MV-4-11 (cell line): ENCODE results near the gene CEP170B.

Experiments
- DNase-seq: peaks from one replicate; lab custom pipeline; 2025; lab: John Stamatoyannopoulos, UW

Gene CEP170B

DNA sequence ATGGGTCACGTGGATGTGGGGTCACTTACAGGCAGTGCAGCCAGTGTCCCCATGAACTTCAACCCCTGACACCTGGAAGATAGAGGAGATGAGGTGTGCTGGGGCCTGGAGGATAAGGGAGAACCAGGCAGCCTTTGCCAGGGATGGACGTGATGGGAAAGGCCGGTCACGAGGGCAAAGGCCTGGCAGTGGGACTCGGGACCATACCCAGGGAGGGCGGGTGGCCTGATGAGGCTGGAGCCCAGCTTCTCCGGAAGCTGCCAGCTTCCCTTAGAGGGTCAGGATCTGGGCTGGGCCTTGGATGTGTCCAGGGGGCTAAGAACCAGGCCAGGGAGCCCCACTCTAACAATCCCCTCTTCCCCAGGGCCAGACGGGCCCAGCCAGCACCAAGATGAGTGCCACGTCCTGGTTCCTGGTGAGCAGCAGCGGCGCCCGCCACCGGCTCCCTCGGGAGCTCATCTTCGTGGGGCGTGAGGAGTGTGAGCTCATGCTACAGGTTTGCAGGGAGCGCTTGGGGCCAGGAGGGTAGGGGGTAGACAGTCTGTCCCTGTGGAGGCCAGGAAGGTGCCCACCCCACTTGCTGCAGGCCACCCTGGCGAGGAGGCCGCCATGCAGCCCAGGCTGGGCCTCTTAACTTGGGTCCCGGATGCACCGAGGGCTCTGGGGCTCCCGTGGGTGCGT, 3.1 kb downstream of the CEP170B start:
- DNase-seq, result no peak

DNA sequence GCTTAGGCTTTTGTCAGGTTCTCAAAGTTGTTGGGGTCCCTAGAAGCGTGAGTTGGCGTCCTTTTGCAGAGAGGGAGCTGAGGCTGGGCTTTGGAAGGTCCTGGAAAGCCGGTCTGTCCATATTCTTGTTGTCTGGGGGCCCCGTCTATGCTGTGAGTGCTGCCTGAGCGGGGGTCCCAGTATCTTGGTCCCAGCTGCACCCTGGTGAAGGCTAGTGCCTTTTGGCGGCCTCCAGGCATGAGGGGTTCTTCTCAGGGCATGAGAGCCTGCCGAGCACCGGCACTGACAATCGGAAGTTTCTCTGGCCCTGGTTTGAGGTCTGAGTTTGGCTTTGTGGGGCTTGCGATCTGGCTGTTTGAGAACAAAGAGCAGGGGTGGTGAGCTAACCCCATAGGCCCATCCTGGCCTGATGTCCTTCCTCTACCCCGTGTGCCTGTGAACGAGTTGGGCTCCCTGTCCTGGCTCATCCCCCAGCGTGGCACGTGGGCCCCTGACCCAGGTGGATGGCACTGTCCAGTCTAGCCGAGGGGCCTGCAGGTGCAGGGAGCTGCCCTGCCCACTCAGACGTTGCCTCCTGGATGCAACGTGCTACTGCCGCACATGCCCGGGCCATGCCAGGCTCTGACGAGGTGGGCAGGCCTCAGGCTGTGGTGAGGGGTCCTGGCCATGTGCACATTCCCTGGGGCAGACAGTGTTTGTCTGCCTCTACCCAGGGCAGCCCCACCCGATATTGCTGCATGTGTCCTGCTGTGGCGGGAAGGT, 3.9 kb downstream of the CEP170B start:
- no peak for DNase-seq

GRCh38 chr14:104869669-104870367, 4.8 kb downstream of the CEP170B start:
- DNase-seq, result no peak

DNA sequence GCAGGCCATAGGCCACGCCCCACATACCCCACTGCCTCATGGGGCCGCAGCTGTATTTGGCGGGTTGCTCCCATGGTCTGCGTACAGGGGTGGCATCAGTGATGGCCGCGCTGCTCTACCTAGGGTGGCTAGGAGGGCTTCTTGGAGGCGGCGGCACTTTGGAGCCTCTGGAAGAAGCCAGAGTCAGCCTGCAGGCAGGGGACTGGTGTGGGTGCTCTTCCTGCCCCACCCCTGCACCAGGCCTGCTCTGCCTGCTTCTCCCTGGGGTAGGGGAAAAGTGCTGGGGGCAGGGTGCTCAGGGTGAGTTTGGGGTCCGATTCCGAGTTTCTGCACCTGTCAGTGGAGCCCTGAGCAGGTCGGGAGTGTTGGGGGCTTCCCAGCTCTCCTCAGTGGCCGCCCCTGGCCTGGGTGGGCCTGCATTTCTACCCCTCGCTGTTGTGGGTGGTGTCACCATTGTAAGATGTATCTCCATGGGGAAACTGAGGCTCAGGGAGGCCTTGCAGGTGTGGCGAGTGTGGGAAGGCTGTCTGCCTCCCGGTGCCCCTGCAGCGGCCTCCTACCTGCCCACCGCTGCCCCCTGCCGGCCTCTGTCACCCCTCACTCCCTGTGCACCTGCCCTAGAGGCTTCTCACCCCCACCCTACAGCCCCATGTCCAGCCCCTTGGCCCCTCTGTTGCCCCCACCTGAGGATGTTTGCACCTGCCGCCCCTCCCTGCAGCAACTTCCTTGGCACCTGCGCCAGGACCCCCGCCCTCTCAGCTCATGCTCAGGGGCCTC, 5.5 kb downstream of the CEP170B start:
- no peak for DNase-seq

DNA sequence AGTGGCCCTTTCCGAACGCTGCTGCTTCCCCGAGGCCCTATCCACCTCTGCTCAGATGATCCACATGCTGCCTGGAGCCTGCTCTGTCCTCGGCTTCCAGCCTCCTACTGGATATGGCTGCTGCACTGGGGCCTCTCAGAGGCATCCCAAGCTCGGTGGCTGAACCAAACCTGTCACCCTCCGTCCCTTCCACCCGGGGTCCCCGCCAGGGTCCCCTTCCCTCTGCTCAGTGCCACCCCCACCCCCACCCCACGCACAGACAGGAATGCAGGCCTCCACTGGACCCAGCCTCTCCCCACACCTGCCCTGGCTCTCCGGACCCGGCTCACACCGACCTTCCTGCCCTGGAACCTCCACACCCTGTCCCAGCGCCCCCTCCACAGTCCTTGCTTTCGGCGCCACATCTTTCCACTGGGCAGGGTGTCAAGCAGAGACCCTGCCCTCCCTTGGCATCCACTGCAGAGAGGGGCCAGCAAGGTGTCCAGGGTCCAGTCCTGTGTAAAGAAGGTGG, 6.1 kb downstream of the CEP170B start:
- no peak for DNase-seq

- no peak for DNase-seq
Measured at GRCh38 chr14:104871656-104872468, 6.8 kb downstream of the CEP170B start.

- DNase-seq, result peak; percentile 81
Measured at GRCh38 chr14:104872469-104873341, 7.6 kb downstream of the CEP170B start.

GRCh38 chr14:104873380-104874055, 8.4 kb downstream of the CEP170B start:
- no peak for DNase-seq

DNA sequence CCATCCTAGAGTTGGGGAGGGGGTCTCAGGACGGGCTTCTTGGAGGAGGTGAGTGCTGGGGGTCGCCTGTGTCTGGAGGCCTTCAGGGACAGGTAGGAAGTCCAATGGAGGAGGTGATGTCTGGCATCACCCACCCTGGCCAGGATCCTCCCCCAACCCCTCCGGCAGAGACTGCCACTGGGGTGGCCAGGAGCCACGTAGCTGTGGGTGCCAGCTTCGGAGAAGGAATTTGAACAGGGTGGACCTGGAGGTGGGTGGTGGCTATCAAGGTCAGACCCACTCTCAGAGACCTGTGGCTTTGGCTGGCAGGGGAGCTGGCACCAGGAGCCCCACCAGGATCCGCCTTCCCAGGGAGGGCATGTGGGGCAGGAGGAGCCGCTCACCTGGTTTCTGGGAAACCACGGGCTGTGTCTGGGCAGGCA, 9.1 kb downstream of the CEP170B start:
- DNase-seq, result no peak

GRCh38 chr14:104874571-104875411, 9.7 kb downstream of the CEP170B start:
- DNase-seq, result no peak

- no peak for DNase-seq
Measured at GRCh38 chr14:104875412-104875751, 10.3 kb downstream of the CEP170B start.

- DNase-seq, result no peak
Measured at GRCh38 chr14:104875811-104876210, 10.7 kb downstream of the CEP170B start.

DNA sequence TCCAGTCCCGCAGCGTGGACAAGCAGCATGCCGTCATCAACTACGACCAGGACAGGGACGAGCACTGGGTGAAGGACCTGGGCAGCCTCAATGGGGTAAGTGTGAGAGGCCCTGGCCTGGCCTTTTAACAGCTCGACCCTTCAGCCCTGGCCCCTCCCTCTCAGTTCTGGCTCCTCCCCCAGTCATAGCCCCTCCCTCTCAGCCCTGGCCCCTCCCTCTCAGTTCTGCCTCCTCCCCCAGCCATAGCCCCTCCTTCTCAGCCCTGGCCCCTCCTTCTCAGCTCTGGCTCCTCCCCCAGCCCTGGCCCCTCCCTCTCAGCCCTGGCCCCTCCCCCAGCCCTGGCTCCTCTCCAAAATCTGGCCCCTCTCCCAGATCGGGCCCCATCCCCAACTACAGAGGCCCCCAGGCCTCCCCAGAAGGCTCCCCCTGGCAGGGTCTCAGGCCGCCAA, 11.2 kb downstream of the CEP170B start:
- no peak for DNase-seq

- no peak for DNase-seq
Measured at GRCh38 chr14:104877066-104877805, 12.2 kb downstream of the CEP170B start.

DNA sequence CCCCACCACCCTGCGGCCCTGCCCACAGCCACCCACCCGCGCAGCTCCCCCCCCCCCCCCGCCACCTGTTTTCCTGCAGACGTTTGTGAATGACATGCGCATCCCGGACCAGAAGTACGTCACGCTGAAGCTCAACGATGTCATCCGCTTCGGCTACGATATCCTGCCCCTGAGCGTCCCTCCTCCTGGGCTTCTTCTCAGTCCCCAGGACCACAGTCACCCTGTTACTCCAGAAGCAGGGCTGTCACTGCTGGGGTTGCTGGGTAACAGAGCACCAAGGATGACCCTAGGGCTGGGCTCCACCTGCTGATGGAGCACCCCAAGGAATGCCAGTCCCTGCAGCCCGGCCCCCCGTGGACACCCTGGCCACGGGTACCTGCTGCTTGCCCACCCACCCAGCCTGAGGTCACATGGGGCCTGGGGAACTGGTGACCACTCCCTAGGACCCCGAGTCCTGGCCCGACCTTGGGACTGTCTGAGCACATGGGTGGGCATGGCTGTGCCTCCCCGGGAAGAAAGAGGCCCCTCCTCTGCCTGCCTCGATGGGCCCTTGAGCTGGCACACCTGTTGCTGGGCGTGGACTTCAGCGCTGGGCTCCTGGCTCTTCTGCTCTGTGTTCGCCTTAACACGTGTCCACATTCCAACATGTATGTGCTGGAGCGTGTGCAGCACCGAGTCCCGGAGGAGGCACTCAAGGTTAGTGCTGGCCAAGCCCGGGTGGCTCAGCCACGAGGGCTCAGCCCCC, 12.9 kb downstream of the CEP170B start:
- no peak for DNase-seq

GRCh38 chr14:104878582-104878981, 13.5 kb downstream of the CEP170B start:
- DNase-seq, result no peak
